ENCODE measurements around the gene MAGED2. TPM values are rescaled to one million over a fixed set of nuclear protein-coding genes. Genes with fewer than 3 reads are reported as not detected.
"Not testable (repeated sequence)": the region's sequence is repeated elsewhere in the genome, so short reads cannot be mapped to it uniquely, and the experiment has no call there.

Gene MAGED2
- polyA plus RNA-seq, 4 donors, result 677 to 747 (median 718) TPM

GRCh38 chrX:54818221-54818620, 10.7 kb downstream of the MAGED2 start:
- DNase-seq (ENCODE audit: low read depth in 4 of 4, low spot score in 3 of 4), result no peak

GRCh38 chrX:54819201-54819600, 11.7 kb downstream of the MAGED2 start:
- no peak for DNase-seq (ENCODE audit: low read depth in 4 of 4, low spot score in 3 of 4)

- DNase-seq (ENCODE audit: low read depth in 4 of 4, low spot score in 3 of 4), result no peak
Observed at GRCh38 chrX:54820737-54821136, 13.2 kb downstream of the MAGED2 start.

- DNase-seq (ENCODE audit: low read depth in 4 of 4, low spot score in 3 of 4), result no peak
Observed at GRCh38 chrX:54821310-54821709, 13.8 kb downstream of the MAGED2 start.

GRCh38 chrX:54824195-54824594, 16.6 kb downstream of the MAGED2 start:
- no peak for DNase-seq (ENCODE audit: low read depth in 4 of 4, low spot score in 3 of 4)

DNA sequence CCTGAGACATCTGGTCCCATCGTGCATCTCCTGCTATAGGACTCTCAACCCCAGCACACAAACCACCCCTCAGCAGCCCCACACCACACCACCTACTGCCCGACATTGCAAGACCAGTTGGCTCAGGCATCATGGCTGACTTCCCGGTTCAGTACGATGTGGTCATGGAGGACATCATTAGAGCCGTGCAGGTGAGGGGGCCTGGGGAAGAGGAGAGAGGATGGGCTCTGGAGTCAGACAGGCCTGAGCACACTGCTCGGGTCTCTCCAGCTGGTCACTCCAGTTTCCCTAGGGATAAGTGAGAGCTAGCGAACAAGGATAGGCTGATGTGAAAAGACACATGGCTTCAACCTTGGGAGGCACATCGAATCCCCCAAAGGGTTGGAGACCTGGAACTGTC, 17.2 kb downstream of the MAGED2 start:
- DNase-seq (ENCODE audit: low read depth in 4 of 4, low spot score in 3 of 4), result no peak

GRCh38 chrX:54825716-54826438, 18.3 kb downstream of the MAGED2 start:
- DNase-seq (ENCODE audit: low read depth in 4 of 4, low spot score in 3 of 4), result no peak

DNA sequence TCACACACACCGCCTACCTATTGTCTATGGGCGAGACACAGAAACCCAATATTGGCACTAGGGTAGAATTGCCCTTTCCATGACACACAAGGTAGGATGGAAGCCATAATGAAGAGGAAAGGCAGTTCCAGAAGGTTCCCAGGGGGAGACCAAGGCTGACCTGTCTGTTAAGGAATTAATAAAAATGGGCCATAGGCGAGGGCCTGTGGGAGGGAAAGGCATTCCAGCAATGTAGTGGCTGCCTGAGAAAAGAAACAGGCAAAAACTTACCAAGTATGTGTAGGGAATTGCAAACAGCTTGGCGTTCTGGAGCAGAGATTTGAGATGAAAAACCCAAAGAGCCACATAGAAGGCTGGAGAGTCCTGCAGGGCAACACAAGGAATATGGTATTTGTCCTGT, 19.1 kb downstream of the MAGED2 start:
- no peak for DNase-seq (ENCODE audit: low read depth in 4 of 4, low spot score in 3 of 4)

GRCh38 chrX:54838583-54838982, 31.0 kb downstream of the MAGED2 start:
- no peak for DNase-seq (ENCODE audit: low read depth in 4 of 4, low spot score in 3 of 4)

DNA sequence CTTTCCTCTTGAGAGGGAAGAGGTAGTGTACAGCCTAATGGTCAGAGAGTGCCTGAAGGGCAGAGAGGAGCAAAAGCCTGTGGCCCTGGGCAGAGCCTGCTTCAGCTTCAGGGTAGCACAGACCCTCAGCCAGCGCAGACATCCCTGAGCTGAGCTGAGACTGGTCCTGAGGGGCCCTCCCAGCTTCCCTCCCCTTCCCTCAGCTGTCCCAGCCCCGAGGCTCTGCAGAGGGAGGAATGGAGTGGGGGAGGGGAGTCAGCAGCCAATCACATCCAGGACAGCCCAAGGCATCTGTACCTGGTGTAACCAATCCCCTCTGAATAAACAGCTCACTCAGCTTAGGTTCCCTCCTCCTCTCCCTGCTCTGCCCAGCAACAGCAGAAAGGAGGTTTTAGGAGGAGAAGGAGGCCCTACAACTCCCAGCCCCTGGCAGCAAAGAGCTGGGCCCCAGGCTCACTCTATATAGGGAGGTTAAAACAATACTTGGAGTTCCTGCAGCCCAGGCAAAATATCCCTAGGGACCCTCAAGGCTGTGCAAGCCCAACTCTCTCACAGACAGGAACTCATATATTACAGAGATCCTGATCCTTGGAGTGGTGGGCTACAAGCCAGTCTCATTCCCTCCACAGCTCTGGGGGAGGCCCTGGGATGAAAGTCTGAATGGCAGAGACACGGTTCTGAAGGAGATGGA, 33.8 kb downstream of the MAGED2 start:
- DNase-seq (ENCODE audit: low read depth in 4 of 4, low spot score in 3 of 4), result peak; percentile 14 to 37 (median 30)

GRCh38 chrX:54842607-54843006, 35.1 kb downstream of the MAGED2 start:
- DNase-seq (ENCODE audit: low read depth in 4 of 4, low spot score in 3 of 4), result no peak

DNA sequence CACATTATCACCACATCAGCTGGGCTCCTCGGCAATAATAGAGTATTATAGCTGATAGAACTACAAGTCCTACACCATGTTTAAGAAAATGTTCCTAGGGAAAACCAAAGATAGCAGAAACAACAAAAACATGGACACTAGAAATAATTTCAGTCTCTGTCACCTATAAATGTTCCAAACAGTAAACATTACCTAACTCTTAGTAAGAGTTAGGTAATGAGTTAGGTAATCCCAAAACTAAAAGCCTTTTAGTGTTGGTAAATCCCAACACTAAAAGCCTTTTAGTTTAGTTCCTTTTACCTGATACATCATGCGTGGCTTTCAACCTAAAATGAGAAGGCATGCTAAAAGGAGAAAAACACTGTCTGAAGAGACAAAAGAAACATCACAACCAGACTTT, 35.5 kb downstream of the MAGED2 start:
- DNase-seq (ENCODE audit: low read depth in 4 of 4, low spot score in 3 of 4), result no peak

GRCh38 chrX:54847700-54848099, 40.2 kb downstream of the MAGED2 start:
- DNase-seq (ENCODE audit: low read depth in 4 of 4, low spot score in 3 of 4), result not testable (repeated sequence)

DNA sequence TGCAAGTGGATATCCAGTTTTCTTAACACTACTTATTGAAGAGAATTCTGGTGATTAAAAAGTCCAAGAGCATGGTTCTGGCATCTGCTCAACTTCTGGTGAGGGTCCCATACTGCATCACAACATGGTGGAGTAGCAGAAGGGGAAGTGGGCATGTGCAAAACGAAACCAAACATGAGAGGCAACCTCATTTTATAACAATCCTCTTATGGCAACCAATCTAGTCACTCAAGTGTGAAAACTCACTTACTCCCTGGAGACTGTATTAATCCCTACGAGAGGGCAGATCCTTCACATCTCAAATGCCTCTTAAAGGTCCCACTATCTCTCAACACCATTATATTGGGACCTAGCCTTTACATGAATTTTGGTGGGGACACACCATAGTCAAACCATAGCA, 57.7 kb downstream of the MAGED2 start:
- DNase-seq (ENCODE audit: low read depth in 4 of 4, low spot score in 3 of 4), result no peak

Other genes with a start within 250 kb of the MAGED2 start
- under 1 TPM; 0.03 to 0.05 (median 0.04) TPM for gene ITIH6, start 9.5 kb upstream of the MAGED2 start, polyA plus RNA-seq (ENCODE audit: insufficient read length in 4 of 4)
- 100 to 1,000 TPM; 107 to 157 (median 121) TPM for gene TRO, start 113.1 kb downstream of the MAGED2 start, polyA plus RNA-seq (ENCODE audit: insufficient read length in 4 of 4)
- under 1 TPM; 0.27 to 0.78 (median 0.42) TPM for gene PFKFB1, start 186.4 kb downstream of the MAGED2 start, polyA plus RNA-seq (ENCODE audit: insufficient read length in 4 of 4)
- 10 to 100 TPM; 13.0 to 17.5 (median 16.3) TPM for gene APEX2, start 192.6 kb downstream of the MAGED2 start, polyA plus RNA-seq (ENCODE audit: insufficient read length in 4 of 4)
- 100 to 1,000 TPM in 1 of 4 donors, 10 to 100 TPM in 3; 11.7 to 234 (median 13.0) TPM for gene ALAS2, start 223.2 kb downstream of the MAGED2 start, polyA plus RNA-seq (ENCODE audit: insufficient read length in 4 of 4)

Data from left renal pelvis (tissue), 4 donors.